Raji (cell line): ENCODE measurements around the gene CPT1B.

Source experiments
- POLR2A ChIP-seq: IDR thresholded peaks from 2 replicates; pipeline ENCODE4 v1.6.1; 2011; ENCODE audit warnings: low read depth, low read length, control low read depth; ENCODE audit not compliant: insufficient read depth

The CPT1B gene

DNA sequence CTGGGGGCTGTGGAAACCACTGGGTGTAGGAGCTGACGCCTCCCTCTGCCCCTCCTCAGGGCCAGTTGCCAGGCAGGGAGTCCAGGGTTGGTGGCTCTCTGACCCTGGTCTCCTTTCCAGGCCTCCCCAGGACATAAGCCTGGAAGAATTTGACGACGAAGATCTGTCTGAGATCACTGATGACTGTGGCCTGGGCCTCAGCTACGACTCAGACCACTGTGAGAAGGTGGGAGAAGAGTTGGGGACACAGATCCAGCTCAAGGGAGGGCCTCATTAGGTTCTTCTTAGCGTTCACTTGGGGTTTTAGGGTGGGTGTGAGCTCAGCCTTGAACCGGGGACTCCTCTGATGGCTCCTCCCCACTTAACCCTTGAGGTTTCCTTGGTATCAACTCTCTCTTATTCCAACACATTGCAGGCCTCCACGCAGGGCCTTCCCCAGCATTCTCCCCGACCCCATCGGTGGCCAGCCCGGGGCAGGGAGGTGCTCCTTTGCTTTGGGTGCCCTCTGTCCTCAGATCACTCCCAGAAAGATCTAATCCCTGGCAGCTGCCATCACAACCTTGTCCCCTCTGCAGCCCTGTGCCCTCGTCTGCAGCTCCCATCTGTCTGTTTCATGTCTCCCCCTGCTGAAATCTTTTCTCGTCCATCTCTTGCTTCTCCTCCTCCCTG, 23.6 kb upstream of the CPT1B start:
- TF ChIP-seq POLR2A, result no peak

DNA sequence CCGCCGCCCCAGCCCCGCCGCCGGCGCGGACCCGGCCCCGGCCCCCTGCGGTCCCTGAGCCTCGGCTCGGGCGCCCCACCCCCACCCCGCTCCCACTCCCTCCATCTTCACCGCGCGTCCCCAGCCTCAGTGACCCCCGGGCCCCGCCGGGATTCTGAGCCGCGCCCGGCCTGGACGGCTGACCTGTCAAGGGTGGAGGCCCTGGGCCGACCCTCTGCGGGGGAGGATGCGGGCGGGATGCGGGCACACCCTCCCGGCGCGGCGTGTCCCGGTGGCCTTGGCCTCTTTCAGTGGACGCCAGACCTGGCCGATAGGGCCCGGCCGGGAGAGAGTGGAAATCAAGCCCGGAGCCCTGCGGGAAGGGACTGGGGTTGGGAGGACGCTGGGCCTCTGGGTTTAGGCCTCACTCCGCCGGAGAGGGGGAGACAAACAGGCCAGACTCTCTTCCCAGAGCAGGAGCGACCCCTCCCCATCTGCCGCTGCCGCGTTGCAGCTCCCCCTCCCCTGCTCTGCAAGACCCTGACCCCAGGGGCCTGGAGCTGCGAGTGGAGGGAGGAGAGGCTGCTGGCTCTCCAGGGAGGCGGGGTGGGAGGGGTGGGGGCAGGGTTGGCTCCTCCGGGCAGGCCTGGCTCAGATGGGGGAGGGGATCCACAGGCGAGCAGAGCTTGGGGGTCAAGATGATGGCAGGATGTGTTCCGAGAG, 22.9 kb upstream of the CPT1B start:
- no peak for TF ChIP-seq POLR2A

DNA sequence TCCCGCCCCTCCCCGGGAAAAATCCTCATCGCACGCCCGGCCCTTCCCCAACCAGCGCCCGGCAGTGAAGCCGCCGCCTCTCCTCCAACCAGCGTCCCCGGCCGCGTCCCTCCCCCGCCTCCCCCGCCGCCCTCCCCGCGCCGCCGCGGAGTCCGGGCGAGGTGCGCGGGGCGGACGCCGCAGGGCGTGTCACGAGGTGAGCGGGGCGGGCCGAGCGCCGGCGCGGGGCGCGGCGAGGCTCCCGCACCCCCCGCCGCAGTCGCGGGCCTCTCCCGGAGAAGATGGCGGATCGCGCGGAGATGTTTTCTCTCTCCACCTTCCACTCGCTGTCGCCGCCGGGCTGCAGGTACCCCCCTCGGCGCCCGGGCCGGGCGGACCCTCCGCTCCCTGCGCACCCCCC, 22.3 kb upstream of the CPT1B start, which contains the start of gene MAPK8IP2:
MAPK8IP2 (plus strand) TSS at position 256 of the 400 bp plus-strand sequence; CDS start at position 282, 26 bp downstream.
- no peak for TF ChIP-seq POLR2A

GRCh38 chr22:50599816-50600455, 21.7 kb upstream of the CPT1B start:
- no peak for TF ChIP-seq POLR2A

DNA sequence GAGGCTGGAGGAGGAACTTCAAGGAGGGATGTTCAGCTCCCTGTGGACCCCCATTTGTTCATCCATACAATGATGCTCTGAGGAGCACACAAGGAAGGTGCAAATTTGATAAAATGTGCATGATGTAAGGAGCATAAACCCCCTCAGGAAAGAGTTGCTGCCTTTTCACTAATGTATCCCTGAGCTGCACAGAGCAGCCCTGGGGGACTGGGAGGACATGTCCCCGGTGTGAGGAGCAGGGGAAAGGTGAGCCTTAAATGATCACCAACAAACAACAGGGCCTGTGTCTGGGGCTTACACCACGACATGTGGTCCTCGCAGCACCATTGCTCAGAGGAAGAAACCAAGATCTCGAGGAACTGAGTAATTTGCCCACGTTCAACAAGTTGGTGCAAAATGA, 18.9 kb upstream of the CPT1B start:
- TF ChIP-seq POLR2A, result no peak

GRCh38 chr22:50595189-50595588, 17.0 kb upstream of the CPT1B start:
- TF ChIP-seq POLR2A, result no peak

GRCh38 chr22:50587407-50587806, 9.2 kb upstream of the CPT1B start:
- TF ChIP-seq POLR2A, result no peak

DNA sequence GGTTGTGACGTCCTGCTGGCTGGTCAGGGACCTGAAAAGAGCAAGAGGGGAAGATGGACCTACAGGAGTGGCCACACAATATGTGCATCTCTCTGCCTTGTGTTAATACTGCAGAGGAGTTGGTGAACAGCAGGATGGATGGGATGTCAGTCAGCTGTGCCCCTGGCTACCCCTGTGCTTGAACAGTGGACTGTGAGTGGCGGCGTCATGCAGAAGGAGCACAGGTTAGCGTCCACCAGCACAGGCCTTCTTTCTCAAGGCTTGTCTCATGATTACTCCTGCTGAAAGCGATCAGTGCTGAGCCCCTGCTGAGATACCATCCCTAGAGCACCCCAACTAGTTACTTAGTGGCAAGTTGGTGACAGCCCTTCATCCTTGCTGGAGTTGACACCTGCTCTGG, 8.2 kb upstream of the CPT1B start:
- TF ChIP-seq POLR2A, result no peak

DNA sequence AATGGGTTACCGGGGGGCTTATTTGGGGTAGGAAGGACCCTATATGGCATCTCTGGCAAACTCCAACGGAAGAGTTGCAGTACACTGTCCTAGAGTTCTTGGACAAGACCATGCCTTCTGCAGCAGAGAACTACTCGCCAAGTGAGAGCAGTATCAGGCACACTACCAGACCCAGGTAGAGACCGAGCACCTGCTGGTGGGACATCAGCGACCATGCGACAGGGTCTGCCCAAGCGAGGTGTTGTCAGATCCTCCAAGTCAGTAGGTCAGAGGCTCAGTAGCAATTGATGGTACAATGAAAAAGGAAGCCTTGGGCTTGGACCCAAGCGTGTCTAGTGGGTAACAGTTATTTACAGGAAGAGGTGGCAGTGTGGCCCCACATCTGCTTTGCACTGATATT, 7.6 kb upstream of the CPT1B start:
- TF ChIP-seq POLR2A, result peak; percentile 35; the same call in 1 of the 2 replicates

DNA sequence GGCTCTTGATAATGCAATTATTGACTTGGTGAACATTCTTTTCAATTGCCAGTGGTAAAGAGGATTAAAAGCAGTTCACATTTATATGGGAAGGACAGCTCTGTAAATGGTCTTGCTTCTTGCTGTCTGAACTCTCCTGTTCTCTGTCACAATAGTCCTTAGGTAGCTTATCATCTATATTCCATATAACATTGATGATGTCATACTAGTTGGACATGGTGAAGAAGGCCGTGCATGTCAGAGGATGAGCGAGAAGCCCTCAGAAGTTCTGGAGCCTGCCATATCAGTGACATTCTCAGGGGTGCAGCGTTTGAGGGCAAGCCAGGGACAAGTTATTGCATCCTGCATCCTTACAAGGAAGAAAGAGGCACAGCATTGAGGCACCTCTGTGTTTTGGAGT, 7.0 kb upstream of the CPT1B start:
- TF ChIP-seq POLR2A, result peak; percentile 17; the same call in 1 of the 2 replicates

DNA sequence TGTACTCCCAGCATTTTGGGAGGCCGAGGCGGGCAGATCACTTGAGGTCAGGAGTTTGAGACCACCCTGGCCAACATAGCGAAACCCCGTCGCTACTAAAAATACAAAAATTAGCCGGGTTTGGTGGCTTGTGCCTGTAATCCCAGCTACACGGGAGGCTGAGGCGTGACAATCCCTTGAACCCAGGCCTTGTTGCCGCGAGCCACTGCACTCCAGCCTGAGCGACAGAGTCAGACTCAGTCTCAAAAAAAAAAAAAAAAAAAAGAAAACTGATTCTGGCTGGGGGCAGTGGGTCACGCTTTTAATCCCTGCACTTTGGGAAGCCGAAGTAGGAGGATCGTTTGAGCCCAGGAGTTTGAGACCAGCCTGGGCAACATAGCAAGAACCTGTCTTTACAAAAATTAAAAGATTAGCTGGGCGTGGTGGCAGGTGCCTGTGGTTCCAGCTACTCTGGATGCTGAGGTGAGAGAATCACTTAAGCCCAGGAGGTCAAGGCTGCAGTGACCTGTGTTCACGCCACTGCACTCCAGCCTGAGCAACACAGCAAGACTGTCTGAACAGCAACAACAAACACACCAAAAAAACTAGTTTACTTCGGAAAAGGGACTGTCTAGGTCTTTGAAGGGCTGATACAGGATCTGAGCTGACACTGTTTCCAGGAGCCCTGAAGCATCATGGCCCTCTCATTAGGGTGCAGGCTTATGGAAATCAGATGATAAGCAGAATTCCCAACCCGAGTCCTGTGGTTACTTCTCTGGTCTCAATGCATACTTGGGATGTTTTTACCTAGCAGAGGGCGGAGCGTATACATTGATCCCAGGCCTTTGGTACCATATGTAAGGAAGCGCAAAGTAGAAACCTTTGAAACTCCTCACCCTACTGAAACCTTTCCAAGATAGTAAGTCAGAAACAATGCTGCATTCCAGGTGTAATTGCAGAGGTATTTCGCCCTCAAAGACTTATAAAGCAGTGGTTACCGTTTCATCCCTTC, 6.2 kb upstream of the CPT1B start:
- no peak for TF ChIP-seq POLR2A

DNA sequence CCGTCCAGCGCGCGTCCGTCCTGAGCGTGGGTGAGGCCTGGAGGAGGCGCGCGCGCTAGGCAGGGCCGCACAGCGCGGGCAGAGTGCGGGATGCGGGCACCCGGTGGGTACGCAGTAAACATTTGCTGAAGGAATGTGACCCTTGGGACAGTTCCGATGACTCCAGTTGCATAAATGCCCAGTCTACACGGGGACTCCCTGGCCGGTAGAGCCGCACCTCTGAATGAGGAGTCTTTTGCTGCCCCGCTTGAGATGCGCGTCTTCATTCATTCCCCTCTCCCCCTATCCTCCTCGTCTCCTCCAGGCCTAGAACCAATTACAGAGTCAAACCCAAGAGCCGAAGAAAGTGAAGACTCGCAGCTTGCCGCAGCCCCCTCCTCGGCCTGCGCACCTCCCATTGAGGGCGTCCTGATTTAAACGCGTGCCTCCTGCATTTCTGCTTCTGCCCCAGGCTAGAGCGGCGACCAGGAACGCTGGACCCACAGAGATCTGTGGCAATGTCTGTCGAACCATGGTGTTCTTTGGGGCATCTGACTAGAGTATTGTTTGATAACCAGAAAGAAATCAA, 5.2 kb upstream of the CPT1B start:
- TF ChIP-seq POLR2A, result no peak; the same call in 1 of the 2 replicates

DNA sequence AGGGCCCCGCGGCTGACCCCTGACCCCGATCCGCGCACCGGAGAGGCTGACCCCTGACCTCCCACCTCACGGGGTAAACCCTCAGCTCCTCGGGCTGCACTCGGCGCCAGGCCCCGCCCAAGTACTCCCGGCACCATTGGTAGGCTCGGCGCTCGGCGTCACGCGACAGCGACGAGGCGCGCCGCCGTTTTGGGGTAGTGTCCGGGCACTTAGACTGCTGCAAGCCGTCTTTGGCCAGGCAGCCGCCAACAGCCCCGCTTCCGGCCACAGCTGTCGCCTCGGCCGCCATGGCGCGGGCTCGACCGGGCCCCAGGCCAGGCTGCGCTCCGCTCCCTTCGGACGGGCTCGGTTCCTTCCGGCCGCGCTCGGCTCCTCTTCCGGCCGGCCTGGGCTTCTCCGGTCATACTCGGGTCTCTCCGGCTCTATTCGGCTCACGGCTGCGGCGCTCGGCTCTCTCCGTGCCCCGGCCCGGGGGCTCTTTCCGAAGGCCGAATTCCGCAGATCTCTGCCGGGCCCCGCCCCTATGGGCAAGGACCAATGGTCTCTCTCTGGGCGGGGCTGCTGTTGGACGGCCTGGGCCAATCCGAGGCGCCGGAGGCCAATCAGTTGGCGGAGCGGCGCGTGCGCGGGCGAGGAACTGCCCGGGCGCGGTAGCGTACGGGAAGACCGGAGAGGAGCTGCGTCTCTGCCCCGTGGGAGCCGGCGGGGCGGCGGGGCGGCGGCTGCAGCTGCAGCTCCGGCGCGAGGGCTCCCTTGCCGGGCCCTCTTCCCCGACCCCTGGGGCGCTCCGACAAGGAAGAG, 4.5 kb upstream of the CPT1B start, which contains the start of gene CHKB:
CHKB (minus strand) TSS at position 357 of the 801 bp plus-strand sequence; CDS start at position 289, 68 bp downstream.
- peak; percentile 73 for TF ChIP-seq POLR2A
